NCI-H748 (cell line): ENCODE data around the gene FHIT.
"Not testable (repeated sequence)": the region's sequence is repeated elsewhere in the genome, so short reads cannot be mapped to it uniquely, and the experiment has no call there.

Experiments used
- DNase-seq: peaks from one replicate; lab custom pipeline; 2025; ENCODE audit not compliant: unreplicated experiment; lab: John Stamatoyannopoulos, UW

FHIT gene

GRCh38 chr3:59982510-59982909 is 1268.7 kb downstream of the FHIT start:
- no peak for DNase-seq

GRCh38 chr3:59981377-59981776 is 1269.9 kb downstream of the FHIT start:
- no peak for DNase-seq

- DNase-seq, result no peak
Observed at GRCh38 chr3:59980576-59980975, 1270.7 kb downstream of the FHIT start.

DNA sequence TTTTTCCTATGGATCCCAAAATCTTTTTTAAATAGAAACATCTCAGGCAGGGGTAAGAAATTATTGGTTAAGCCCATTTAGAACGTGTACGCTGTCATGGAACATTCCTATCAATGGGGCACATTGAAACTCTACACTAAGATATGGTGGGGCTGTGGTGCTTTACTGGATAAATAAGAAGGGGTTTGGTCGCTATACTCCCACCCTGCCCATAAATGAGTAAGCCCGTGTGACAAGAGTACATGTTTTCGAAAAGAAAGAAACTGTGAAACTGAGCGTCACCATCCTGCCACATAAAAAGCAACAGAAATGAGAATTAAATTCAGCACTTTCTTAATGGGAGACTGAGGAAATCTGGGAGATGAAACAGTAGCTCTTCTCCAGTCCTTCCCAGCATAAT is 1271.7 kb downstream of the FHIT start:
- no peak for DNase-seq

DNA sequence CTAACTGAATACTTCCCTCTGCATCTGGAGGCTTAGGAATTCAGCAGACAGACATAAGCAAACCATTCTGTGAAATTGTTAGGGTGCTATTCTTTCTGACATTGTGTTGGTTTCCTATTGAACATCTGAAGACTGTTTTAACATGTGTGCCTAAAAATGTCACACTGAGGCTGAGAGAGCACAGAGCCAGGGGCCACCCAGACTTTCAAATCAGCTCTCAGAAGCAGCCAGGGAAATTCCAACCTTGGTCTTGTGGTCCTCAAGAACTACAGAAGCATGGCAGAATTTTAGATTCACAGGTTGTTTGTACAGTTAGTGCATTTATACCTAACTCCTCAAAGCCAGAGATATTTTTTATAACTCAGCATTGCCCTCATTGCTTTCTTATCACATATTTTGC is 1272.3 kb downstream of the FHIT start:
- no peak for DNase-seq

DNA sequence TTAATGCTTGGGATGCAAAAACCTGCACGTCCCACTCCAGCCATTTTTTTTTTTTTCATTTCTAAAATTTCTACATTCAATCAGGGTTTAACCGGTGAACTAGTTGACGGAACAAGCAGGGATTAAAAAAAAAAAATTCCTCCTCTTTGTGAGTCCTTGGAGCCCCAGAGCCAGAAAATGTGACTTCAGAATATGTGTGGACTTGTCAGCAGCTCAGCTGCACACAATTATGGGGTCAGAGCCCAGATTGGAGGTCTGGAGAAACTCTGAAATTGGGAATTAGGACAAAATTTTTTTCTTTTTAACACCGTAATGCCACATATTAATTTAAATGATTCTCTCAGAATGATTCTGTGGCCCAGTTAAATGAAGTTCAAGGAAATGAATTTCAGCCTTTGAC is 1280.5 kb downstream of the FHIT start:
- DNase-seq, result no peak

DNA sequence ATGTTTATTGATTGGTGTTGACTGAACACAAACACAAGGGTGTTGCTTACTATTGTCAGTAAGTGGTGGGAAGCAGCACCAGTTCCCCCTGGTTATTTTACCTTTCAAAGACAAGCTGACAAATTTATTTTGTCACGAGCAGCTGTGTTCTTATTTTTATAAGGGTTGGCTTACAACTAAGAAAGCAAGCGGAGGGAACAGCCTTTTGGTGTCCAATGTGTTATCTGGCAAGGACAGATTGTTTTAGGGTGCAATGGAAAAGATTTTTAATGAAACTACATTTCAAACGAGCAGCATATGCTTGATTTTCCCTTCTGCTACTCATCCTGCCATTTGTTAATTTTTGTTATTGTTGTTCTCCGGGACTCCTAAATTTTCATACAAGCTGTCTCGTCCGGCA is 1280.9 kb downstream of the FHIT start:
- DNase-seq, result no peak

DNA sequence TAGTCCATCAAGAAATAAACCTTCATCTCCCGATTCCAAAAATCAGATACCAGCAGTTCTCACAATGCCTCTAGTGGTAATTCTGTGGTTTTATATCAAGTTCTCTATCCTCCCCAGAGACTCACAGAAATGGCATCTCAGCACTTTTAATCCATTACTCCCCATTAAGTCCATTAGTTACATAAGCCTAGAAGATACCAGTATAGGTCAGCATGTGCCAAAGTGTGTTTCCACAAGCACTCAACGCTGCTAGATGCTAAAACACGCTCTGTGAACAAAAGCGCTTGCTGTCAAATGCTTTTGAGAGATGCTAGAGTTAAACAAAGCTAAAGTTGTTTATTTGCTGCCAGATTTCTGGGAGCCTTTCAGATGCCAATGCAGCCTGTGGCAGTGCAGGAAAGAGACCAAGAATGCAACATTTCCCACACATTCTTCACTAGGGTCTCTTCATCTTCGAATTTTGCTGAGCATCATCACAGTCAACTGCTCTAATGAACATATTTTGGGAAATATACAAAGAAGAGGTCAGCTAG is 1282.7 kb downstream of the FHIT start:
- peak; percentile 10 for DNase-seq

DNA sequence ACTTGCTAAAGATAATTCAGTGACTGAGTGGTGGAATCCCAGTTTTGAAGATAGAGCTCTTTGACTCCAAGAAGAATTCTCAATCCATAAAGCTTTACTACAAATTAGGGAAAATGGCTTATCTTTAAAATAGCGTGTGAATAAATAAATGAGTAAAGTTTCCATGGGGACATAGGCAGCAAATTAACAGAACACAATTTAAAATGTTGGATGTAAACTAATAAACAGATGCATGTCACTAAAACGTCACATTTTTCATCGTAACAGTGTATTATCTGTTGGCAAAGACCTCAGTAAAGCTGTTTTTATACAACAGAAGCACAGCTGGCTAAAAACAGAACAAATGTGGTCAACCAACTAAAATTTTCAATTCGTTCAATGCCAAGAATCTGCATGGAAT is 1287.6 kb downstream of the FHIT start:
- DNase-seq, result no peak

- DNase-seq, result no peak
Observed at GRCh38 chr3:59957150-59957549, 1294.1 kb downstream of the FHIT start.

DNA sequence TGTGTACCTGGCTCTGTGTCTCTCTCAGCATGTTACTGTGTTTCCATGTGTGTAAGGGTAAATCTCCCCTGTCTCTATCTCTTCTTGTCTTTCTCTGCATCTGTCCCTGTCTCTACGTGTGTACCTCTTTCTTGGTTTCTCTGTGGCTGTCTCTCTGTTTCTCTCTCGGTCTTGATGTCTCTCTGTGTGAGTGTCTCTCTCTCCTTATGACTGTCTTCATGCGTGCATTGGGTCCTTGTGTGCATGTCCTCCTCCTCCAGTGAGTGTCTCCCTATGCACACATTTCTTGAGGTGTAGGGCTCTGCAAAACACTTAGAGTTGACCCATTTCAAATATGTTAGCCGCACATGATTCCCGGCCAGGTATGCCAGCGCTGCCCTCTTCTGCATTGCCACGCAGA is 1298.1 kb downstream of the FHIT start:
- no peak for DNase-seq

DNA sequence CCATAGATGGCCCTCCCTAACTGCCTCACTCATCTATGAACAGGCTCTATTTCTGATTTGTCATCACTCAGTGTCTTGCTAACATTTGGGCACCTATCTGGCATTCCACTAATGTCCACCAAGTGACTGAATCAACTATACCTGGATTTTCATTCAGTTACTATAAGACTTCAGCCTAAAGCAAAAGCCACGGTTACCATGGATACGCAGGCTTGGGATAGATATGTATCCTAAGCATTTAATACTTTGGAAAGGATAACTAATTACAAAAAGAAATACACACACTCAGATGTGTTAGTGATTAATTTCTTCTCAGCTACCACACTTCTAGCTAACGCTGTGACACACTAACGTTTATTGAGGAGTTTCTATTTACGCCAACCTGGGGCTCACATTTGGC is 1301.9 kb downstream of the FHIT start:
- DNase-seq, result no peak

DNA sequence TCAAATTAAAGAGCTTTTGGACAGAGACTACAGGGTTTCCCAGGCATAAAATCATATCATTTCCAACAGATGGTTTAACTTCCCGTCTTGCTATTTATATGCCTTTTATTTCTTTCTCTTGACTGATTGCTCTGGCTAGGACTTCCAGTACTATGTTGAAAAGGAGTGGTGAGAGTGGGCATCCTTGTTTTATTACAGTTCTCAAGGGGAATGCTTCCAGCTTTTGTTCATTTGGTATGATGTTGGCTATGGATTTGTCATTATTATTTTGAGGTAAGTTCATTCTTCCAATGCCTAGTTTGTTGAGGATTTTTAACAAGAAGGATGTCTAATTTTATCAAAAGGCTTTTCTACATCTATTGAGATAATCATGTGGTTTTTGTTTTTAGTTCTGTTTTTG is 1304.9 kb downstream of the FHIT start:
- no peak for DNase-seq

DNA sequence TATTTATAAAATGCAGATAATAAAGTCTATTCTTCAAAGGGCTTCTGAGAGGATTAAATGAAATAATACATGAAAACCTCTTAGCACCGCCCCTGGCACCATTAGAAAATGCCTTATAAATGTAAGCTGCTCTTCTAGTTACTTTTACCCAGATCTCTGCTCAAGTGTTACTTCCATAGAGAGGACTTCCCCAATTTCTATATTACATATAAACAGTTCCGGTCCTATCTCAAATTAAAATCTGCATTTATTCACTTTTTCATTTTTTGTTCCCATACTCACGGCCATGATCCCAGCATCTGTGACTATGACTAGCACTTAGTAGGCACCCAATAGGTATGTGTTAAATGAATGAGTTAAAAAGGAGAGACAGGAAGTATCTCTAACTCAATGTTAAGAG is 1310.5 kb downstream of the FHIT start:
- DNase-seq, result no peak

DNA sequence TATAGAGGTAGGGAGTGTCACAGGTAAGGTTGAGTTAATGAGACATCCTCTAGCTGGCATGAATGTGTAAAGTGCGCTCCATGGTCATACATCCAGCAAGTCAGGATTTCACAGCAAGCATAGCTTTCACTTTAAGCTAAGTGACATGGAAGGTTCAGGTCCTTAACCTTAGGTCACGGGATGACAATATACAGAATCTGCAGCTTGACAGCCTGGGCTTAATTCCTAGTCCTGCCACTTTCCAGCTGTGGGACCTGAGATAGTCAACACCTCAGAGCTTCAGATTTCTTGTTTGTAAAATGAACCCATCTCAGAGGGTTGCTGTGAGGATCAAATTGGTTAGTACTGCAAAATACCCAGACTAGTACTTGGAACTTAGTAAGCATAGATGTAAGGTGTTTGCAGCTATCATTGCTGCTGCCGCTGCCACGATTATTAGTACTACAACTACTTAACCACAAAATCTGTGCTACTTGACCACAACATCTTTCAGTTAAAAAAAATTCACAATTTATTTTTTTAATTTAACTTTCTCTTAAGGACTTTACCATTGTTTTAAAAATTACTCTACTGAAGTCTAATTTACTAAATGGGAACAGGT is 1311.3 kb downstream of the FHIT start:
- DNase-seq, result no peak

DNA sequence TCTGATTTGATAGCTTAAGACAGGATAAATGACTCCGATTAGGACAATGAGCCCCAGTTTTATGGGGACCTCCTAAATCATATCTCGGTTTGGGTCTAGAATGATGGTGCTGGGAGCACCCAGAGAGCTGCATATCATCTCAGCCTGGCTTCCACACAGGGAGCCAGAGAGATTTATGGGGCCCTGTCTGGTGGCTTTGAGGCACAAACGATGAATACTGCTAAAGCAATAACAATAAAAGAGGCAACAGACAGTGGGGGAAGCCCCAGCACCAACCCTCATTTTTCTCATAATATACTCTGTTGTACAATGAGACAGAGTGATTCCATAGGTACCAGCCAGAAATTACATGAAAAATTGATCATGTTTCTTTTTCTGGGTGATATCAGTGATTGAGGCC is 1312.4 kb downstream of the FHIT start:
- no peak for DNase-seq

DNA sequence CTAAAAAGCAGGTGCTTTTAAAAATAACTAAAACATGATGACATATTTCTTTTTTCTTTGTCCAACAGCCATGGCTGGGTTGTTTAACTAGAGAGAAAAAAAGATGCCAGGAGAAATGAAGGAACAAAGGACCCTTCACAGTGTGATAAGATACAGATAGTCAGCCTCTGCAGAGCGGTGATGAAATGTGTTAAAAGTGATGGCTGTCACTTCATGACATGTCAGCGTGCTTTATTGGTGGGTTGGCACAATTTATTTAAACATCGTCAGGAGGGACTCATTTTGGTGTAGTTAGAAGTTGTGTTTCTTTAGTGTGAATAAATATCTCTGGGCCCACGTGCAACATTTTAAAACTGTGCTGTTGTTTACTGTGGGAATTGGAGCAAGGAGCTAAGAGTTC is 1314.1 kb downstream of the FHIT start:
- no peak for DNase-seq

DNA sequence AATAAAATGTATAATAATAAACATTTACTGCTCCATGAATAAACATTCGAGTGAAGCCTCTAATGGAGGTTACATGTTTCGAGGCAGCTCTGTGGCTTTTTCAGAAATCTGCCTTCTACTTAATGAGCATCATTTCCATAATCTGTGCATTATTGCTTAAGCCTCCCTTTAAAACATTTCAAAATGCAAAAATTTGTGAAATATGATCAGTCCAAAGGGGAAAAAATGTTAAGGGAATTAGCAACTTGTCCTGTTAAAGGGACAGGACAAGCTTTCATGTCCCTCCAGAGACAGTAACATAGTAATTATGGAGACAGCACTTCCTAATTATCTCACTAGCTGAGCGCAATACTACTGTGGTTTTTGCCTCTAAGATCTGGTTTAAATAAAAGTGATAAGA is 1314.8 kb downstream of the FHIT start:
- DNase-seq, result no peak

DNA sequence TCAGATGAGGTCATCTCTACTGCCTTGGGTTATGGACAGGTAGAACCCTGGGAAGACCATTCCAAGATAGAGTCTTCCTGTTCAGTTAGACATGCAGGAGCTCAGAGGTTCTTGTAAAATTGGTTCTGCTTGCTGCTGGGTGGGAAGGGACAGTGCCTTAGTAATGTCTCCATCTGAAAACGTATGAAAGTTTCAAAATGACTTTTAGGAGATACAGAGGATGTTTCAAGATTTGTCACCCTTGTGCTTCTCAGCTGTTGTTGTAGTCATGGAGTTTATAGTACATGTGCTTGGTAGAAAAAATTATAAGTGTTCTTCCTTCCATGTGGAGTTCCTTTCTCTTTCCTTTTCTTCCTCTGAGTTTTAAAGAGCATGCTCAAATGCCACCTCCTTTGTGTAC is 1316.2 kb downstream of the FHIT start:
- DNase-seq, result no peak

- not testable (repeated sequence) for DNase-seq
Observed at GRCh38 chr3:59934560-59934959, 1316.7 kb downstream of the FHIT start.

DNA sequence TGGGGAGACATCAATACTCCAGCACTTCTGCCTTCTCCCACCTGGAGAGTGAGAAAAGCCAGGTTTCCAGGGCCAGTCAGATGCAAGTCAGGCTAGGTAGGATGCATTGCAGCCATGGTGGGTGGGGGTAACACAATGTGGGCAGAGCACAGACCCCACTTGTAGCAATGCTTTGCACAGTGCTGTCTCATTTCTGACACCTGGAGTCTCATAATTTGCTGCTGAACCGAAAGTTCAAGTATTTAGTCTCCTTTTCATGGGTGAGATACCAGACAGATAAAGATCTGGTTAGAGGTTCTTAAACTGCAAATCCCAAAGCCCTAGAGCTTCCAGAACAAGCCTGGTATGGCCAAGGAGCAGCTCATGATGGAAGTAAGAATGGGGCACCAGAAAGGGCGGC is 1321.1 kb downstream of the FHIT start:
- no peak for DNase-seq

DNA sequence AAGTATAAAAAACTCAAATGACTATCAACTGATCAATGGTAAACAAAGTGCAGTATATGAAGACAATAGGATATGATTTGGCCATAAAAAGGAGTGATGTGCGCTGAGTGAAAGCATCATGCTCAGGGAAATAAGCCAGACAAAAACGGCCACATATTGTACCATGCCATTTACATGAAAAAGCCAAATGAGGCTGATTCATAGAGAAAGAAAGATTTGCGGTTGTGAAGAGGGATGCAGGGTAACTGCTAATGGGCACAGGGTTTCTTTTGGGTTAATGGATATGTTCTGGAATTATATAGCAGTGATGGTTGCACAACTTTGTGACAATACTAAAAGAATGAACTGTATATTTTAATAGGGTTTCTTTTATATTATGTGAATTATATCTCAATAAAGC is 1324.2 kb downstream of the FHIT start:
- no peak for DNase-seq

GRCh38 chr3:59925946-59926345 is 1325.3 kb downstream of the FHIT start:
- no peak for DNase-seq

- no peak for DNase-seq
Observed at GRCh38 chr3:59922192-59922591, 1329.1 kb downstream of the FHIT start.
